ENCODE data around the gene CEACAM3. TPM values are rescaled to one million over a fixed set of nuclear protein-coding genes. Genes with fewer than 3 reads are reported as not detected.
A peak's percentile ranks its signal among the peaks of the same experiment; 100 is the strongest.
"Not testable (repeated sequence)": the region's sequence is repeated elsewhere in the genome, so short reads cannot be mapped to it uniquely, and the experiment has no call there.

Gene CEACAM3
- total and polyA plus RNA-seq, 7 experiments from 2014 or later: 0.42 to 4.7 TPM; not detected in 5

- CTCF ChIA-PET: interaction anchor here (0.7 to 5.7 kb wide), 9 partner anchors 9 to 222 kb away, joined by 3 to 149 read pairs (median 5); partner anchors contain the start of gene CEACAM6
- H3K4me1 Mint-ChIP-seq: peaks cover 14 to 19% (median 17%) of the 10 kb centered on the region in 7 donors
- no peak overlapping the region for H3K4me3 ChIP-seq (ENCODE audit: low read length)
- no peak overlapping the region for H3K27ac Mint-ChIP-seq
- no peak overlapping the region for H3K27ac ChIP-seq (ENCODE audit: low read depth, low read length)
- no peaks in the 10 kb centered on the region for H3K36me3 ChIP-seq (ENCODE audit: control insufficient read depth in 2 of 3, insufficient read depth in 3 of 3, low read length in 3 of 3)
- H3K4me1 ChIP-seq (ENCODE audit: control insufficient read depth in 2 of 2, insufficient read depth in 2 of 2, low read length in 2 of 2): peaks cover 10% of the 10 kb centered on the region in 2 donors
- peaks cover 40 to 75% (median 43%) of the 10 kb centered on the region in 5 donors for H3K27me3 Mint-ChIP-seq
- no peaks in the 10 kb centered on the region for H3K9me3 ChIP-seq (ENCODE audit: control insufficient read depth in 2 of 3, low read length in 3 of 3)
- peaks cover 0 to 4% of the 10 kb centered on the region in 2 donors for H3K27me3 ChIP-seq (ENCODE audit: control insufficient read depth in 2 of 2, insufficient read depth in 2 of 2, low read length in 2 of 2)
- intact Hi-C loops (cut with micrococcal nuclease): loop anchor here (1.0 to 5.0 kb wide), 5 partner anchors 11 to 143 kb away; no protein-coding TSS in a partner anchor
- H3K9me3 Mint-ChIP-seq: peaks cover 0 to 1% (median 0%) of the 10 kb centered on the region in 11 donors
- DNase-seq (peak; percentile 46 to 82 (median 76)), ATAC-seq (peak; percentile 96)
- peak overlapping the region in 7 of 10 donors; percentile 10 to 66 (median 39) for H3K4me3 Mint-ChIP-seq
- POLR2A ChIA-PET: interaction anchor here (1.0 to 2.1 kb wide), 2 partner anchors 20 to 33 kb away, joined by 3 to 16 read pairs; no protein-coding TSS in a partner anchor
- H3K36me3 Mint-ChIP-seq: no peaks in the 10 kb centered on the region
Measured at GRCh38 chr19:41785653-41786052, 10.7 kb upstream of the CEACAM3 start.

DNA sequence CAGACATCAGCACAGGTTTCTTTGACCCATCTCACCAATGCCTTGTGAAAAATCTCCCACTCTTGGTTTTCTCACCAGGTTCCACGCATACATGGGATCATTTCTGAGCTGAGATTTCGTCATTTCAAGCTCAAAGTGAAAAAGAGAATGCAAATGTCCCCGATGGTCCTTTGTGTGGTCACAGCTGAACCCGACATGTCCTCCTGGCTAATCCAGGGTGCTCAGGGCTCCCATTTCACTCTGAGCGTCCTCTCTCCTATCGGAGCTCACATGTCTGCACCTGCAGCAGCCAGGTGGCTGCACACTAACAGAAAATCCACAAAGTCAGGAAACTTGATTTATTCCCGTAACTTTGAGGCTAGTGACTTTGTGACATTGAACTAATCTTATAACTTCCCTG is 9.3 kb upstream of the CEACAM3 start:
- Histone ChIP-seq H3K4me3 (ENCODE audit: low read length) (no peak overlapping the region), H3K36me3 (ENCODE audit: control insufficient read depth in 2 of 3, insufficient read depth in 3 of 3, low read length in 3 of 3) (no peaks in the 10 kb centered on the region), H3K4me1 (ENCODE audit: control insufficient read depth in 2 of 2, insufficient read depth in 2 of 2, low read length in 2 of 2) (peaks cover 10% of the 10 kb centered on the region in 2 donors), H3K9me3 (ENCODE audit: control insufficient read depth in 2 of 3, low read length in 3 of 3) (no peaks in the 10 kb centered on the region), H3K27me3 (ENCODE audit: control insufficient read depth in 2 of 2, insufficient read depth in 2 of 2, low read length in 2 of 2) (peaks cover 0 to 4% of the 10 kb centered on the region in 2 donors), H3K27ac (ENCODE audit: low read depth, low read length) (no peak overlapping the region)
- Mint-ChIP-seq H3K4me1 (peaks cover 14 to 19% (median 17%) of the 10 kb centered on the region in 7 donors), H3K9me3 (peaks cover 0 to 1% (median 0%) of the 10 kb centered on the region in 11 donors), H3K27ac (no peak overlapping the region), H3K27me3 (peaks cover 30 to 72% (median 47%) of the 10 kb centered on the region in 5 donors), H3K36me3 (no peaks in the 10 kb centered on the region), H3K4me3 (no peak overlapping the region)
- ChIA-PET CTCF (interaction anchor here (0.6 to 5.7 kb wide), 3 partner anchors 34 to 80 kb away, joined by 3 to 149 read pairs (median 5); partner anchors contain the start of gene CEACAM6), POLR2A (interaction anchor here (0.8 to 1.1 kb wide), 2 partner anchors 10 to 962 kb away, joined by 3 read pairs; no protein-coding TSS in a partner anchor)
- ATAC-seq: no peak
- intact Hi-C loops (cut with micrococcal nuclease): loop anchor here in 1 of 2 donors (5.0 kb wide), 1 partner anchor 145 kb away; no protein-coding TSS in a partner anchor
- DNase-seq: no peak

DNA sequence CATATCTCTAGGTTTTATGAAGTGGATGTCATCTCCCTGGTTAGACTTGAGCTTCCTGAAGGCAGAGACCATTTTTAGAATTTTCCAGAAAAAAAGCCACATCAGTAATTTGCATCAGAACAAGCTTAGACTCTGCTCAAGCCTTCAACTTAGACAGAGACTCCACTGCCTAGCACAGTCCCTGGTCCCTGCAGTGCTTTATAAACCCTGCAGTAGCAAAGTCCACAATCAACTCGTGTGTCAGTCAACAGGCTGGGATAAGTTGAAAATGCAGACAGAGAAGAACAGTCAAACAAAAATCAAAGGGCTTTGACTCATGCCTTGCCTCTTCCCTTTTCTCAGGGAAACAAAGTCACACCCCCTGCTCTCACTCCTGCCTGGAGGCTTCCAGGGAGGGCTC is 7.9 kb upstream of the CEACAM3 start:
- H3K4me1 ChIP-seq (ENCODE audit: control insufficient read depth in 2 of 2, insufficient read depth in 2 of 2, low read length in 2 of 2); H3K9me3 ChIP-seq (ENCODE audit: control insufficient read depth in 2 of 3, low read length in 3 of 3); ATAC-seq; H3K36me3 Mint-ChIP-seq; POLR2A ChIA-PET; DNase-seq; H3K36me3 ChIP-seq (ENCODE audit: control insufficient read depth in 2 of 3, insufficient read depth in 3 of 3, low read length in 3 of 3); H3K4me3 Mint-ChIP-seq; H3K9me3 Mint-ChIP-seq; H3K27me3 ChIP-seq (ENCODE audit: control insufficient read depth in 2 of 2, insufficient read depth in 2 of 2, low read length in 2 of 2); H3K27ac ChIP-seq (ENCODE audit: low read depth, low read length); H3K27ac Mint-ChIP-seq; H3K4me3 ChIP-seq (ENCODE audit: low read length): not testable (repeated sequence)
- Mint-ChIP-seq H3K27me3 (peaks cover 37 to 76% (median 49%) of the 10 kb centered on the region in 5 donors), H3K4me1 (peaks cover 16 to 23% (median 17%) of the 10 kb centered on the region in 7 donors)
- intact Hi-C loops (cut with micrococcal nuclease): loop anchor here in 1 of 2 donors (5.0 kb wide), 1 partner anchor 146 kb away; no protein-coding TSS in a partner anchor
- CTCF ChIA-PET: interaction anchor here (0.6 to 1.2 kb wide), 2 partner anchors 35 kb away, joined by 3 to 7 read pairs; no protein-coding TSS in a partner anchor

DNA sequence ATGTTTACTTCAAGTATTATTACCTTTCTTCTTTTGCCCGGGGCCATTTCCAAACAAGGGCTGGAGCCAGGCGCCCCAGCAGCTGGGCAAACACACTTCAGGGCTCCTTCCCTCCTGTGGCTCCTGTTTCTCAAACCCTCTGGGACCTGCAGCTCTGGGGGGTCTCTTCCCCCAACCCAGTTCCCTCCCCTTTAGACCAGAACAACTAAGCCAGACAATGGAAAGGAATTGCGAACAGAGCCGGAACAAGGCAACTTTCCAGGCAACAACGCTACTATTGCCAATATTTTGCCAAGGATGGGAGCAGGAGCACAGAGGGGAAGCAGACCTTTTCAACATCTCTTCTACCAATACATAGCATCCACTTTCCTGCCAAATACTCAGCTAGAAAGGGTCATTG is 7.3 kb upstream of the CEACAM3 start:
- H3K27me3 ChIP-seq (ENCODE audit: control insufficient read depth in 2 of 2, insufficient read depth in 2 of 2, low read length in 2 of 2); H3K36me3 Mint-ChIP-seq; DNase-seq; H3K4me3 Mint-ChIP-seq; H3K4me1 ChIP-seq (ENCODE audit: control insufficient read depth in 2 of 2, insufficient read depth in 2 of 2, low read length in 2 of 2); H3K4me3 ChIP-seq (ENCODE audit: low read length); H3K9me3 Mint-ChIP-seq; H3K27ac ChIP-seq (ENCODE audit: low read depth, low read length); H3K27ac Mint-ChIP-seq; ATAC-seq; H3K9me3 ChIP-seq (ENCODE audit: control insufficient read depth in 2 of 3, low read length in 3 of 3); H3K36me3 ChIP-seq (ENCODE audit: control insufficient read depth in 2 of 3, insufficient read depth in 3 of 3, low read length in 3 of 3); POLR2A ChIA-PET: not testable (repeated sequence)
- intact Hi-C loops (cut with micrococcal nuclease): loop anchor here in 1 of 2 donors (5.0 kb wide), 1 partner anchor 147 kb away; no protein-coding TSS in a partner anchor
- H3K4me1 Mint-ChIP-seq: peaks cover 16 to 23% (median 17%) of the 10 kb centered on the region in 7 donors
- peaks cover 35 to 72% (median 49%) of the 10 kb centered on the region in 5 donors for H3K27me3 Mint-ChIP-seq
- CTCF ChIA-PET: interaction anchor here (0.5 to 1.2 kb wide), 4 partner anchors 15 to 48 kb away, joined by 3 to 7 read pairs (median 4); no protein-coding TSS in a partner anchor

DNA sequence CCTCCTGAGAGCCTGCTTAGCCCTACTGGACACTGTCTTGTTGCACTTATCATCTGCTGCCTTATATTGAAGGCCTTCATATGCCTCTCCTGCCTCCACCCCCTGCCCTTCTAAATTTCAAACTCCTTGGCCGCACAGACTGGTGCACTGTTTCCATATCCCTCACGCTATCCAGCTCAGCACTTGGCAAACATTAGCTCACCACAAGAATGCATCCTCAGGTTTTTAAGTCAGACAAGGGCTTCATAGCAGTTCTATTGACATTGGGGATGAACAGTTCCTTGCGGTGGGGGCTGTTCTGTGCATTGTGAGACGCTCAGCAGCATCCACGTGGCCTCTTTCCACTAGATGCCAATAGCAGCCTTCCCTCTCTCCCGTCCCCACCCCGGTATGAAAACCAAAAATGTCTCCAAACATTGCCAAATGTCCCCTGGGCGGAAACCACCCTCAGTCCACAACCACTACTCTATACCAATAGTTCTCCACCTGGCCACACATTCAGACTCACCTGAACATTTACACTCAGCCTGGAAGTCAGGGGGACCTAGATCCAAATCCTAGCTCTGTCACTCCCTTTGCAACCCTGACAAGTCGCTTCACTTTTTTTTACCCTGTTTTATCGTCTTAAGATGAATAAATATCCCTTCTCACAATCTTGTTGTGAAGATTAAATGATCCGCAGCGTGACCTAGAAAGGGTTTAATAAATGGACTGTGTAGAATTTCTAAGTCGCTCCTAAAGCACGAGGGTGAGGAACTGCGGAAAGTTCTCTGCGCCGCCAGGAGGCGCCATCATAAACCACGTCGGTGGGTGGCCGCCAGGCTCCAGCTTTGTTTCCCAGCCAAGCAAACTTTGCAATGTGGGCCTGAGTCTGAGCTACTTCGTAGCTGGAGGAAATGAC is 3.6 kb upstream of the CEACAM3 start:
- H3K36me3 Mint-ChIP-seq: no peaks in the 10 kb centered on the region
- H3K27ac Mint-ChIP-seq: no peak overlapping the region
- POLR2A ChIA-PET: interaction anchor here (0.7 to 0.8 kb wide), 2 partner anchors 16 to 28 kb away, joined by 3 to 5 read pairs; no protein-coding TSS in a partner anchor
- CTCF ChIA-PET: interaction anchor here (0.5 to 3.6 kb wide), 21 partner anchors 8 to 308 kb away, joined by 3 to 28 read pairs (median 3); no protein-coding TSS in a partner anchor
- Histone ChIP-seq H3K9me3 (ENCODE audit: control insufficient read depth in 2 of 3, low read length in 3 of 3) (no peaks in the 10 kb centered on the region), H3K27ac (ENCODE audit: low read depth, low read length) (no peak overlapping the region), H3K27me3 (ENCODE audit: control insufficient read depth in 2 of 2, insufficient read depth in 2 of 2, low read length in 2 of 2) (no peaks in the 10 kb centered on the region), H3K4me3 (ENCODE audit: low read length) (no peak overlapping the region), H3K36me3 (ENCODE audit: control insufficient read depth in 2 of 3, insufficient read depth in 3 of 3, low read length in 3 of 3) (no peaks in the 10 kb centered on the region), H3K4me1 (ENCODE audit: control insufficient read depth in 2 of 2, insufficient read depth in 2 of 2, low read length in 2 of 2) (no peaks in the 10 kb centered on the region)
- H3K9me3 Mint-ChIP-seq: no peaks in the 10 kb centered on the region
- H3K4me3 Mint-ChIP-seq: no peak overlapping the region
- peaks cover 22 to 57% (median 27%) of the 10 kb centered on the region in 5 donors for H3K27me3 Mint-ChIP-seq
- DNase-seq: peak in 8 of 9 donors; percentile 15 to 63 (median 44)
- peaks cover 0 to 8% (median 2%) of the 10 kb centered on the region in 7 donors for H3K4me1 Mint-ChIP-seq
- peak; percentile 66 for ATAC-seq
- intact Hi-C loops (cut with micrococcal nuclease): loop anchor here (1.0 to 5.0 kb wide), 4 partner anchors 29 to 242 kb away; no protein-coding TSS in a partner anchor

- ChIA-PET POLR2A (interaction anchor here (0.7 to 0.8 kb wide), 2 partner anchors 17 to 27 kb away, joined by 3 to 5 read pairs; no protein-coding TSS in a partner anchor), CTCF (interaction anchor here (0.5 to 3.6 kb wide), 18 partner anchors 9 to 308 kb away, joined by 3 to 28 read pairs (median 3); no protein-coding TSS in a partner anchor)
- Mint-ChIP-seq H3K27ac (no peak overlapping the region), H3K9me3 (no peaks in the 10 kb centered on the region), H3K36me3 (no peaks in the 10 kb centered on the region), H3K27me3 (peaks cover 21 to 54% (median 27%) of the 10 kb centered on the region in 5 donors), H3K4me3 (no peak overlapping the region), H3K4me1 (peaks cover 0 to 8% (median 2%) of the 10 kb centered on the region in 7 donors)
- Histone ChIP-seq H3K36me3 (ENCODE audit: control insufficient read depth in 2 of 3, insufficient read depth in 3 of 3, low read length in 3 of 3) (no peaks in the 10 kb centered on the region), H3K4me3 (ENCODE audit: low read length) (no peak overlapping the region), H3K27me3 (ENCODE audit: control insufficient read depth in 2 of 2, insufficient read depth in 2 of 2, low read length in 2 of 2) (no peaks in the 10 kb centered on the region), H3K9me3 (ENCODE audit: control insufficient read depth in 2 of 3, low read length in 3 of 3) (no peaks in the 10 kb centered on the region), H3K4me1 (ENCODE audit: control insufficient read depth in 2 of 2, insufficient read depth in 2 of 2, low read length in 2 of 2) (no peaks in the 10 kb centered on the region), H3K27ac (ENCODE audit: low read depth, low read length) (no peak overlapping the region)
- intact Hi-C loops (cut with micrococcal nuclease): loop anchor here (1.0 to 5.0 kb wide), 4 partner anchors 28 to 241 kb away; no protein-coding TSS in a partner anchor
- no peak for ATAC-seq
- no peak for DNase-seq
Measured at GRCh38 chr19:41793414-41793727, 3.0 kb upstream of the CEACAM3 start.

All from naive thymus-derived CD4-positive, alpha-beta T cell (primary cell).